GM20431 (cell line): ENCODE measurements around the gene CFAP20DC.
"Not testable (repeated sequence)": the region's sequence is repeated elsewhere in the genome, so short reads cannot be mapped to it uniquely, and the experiment has no call there.

ENCODE experiments used
- in situ Hi-C: fragments of 300-500 bp; cut with MseI, MboI; formaldehyde crosslinking; loops from one replicate; pipeline ENCODE4 v1.15.0; 2020; ENCODE audit warnings: low sequenced_read_pairs; ENCODE audit not compliant: unreplicated experiment

Gene CFAP20DC

GRCh38 chr3:58888087-58888486 lies 161.7 kb downstream of the CFAP20DC start:
- in situ Hi-C loops = no loop called here

DNA sequence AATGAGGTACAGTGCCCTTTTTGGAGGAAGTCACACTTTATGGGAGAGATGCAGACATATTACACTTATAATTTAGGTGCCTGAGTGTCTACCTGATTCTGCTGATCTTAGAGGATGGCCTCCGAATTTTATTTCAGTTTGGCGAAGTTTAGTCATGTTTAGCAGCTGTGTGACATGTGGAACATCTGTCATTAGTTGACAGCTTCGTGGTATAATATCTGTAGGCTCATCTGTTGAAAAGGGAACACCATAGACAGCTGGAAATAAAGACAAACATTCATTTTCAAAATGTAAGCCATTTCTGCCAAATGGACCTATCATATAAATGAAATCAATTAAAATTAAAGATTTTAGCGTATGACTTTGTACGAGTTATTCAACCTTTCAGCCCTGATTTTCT lies 165.4 kb downstream of the CFAP20DC start:
- in situ Hi-C loops = no loop called here

DNA sequence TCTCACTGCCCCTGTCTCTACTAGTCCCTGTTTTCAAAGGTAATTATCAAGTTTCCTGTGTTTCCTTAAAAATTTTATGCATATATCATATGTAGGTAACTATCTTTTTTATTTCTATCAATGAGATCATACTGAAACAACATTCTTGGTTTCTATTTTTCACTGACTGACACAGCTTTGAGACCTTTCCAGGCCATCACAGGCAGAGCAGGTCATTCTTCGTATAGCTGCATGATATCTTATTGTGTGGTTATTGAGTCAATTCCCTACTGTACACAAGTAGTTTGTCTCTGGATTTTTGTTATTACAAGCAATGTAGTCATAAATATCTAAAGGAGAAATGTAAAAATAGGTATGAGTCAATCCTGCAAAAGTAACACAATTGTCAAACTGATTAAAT lies 169.6 kb downstream of the CFAP20DC start:
- in situ Hi-C loops = no loop called here

- in situ Hi-C loops = no loop called here
These were observed 175.0 kb downstream of the CFAP20DC start for GRCh38 chr3:58874795-58875194.

- in situ Hi-C loops = no loop called here
These were observed 175.5 kb downstream of the CFAP20DC start for GRCh38 chr3:58874248-58874741.

GRCh38 chr3:58868097-58868779 lies 181.6 kb downstream of the CFAP20DC start:
- in situ Hi-C loops = no loop called here

DNA sequence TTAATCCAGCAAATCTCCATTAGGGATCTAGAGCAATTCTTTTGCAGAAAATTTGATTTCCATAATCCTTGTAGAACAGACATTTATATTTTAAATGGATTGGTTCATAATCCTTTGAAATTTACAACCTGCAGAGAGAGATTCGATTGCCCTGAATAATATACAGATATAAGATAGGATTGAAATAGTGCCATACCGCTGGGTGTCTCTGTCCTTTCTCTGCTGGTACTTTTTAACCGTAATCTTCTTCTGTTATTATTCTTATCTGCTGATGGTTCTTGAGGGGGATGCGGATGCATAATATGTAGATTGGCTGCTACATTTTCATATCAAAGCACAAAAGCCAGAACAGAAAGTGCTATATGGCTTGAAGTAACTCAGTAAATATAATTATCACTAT lies 182.2 kb downstream of the CFAP20DC start:
- in situ Hi-C loops = no loop called here

DNA sequence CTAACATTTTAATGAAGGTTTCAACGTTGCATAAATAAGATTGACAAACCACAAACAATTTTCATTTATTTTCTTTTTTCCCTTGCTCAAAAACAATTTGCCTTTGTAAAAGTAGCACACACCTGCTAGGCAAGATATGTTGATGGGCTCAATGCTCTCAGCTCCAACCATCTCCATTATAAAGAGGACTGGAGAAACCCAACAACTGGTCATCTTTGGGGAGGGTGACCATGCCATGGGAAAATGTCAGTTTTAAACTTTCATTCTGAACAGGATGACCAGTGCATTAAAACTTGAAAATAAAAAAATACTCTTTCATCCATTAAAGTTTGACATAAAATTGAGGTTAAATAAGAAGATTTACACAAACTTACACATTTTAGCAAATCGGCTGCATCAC lies 183.7 kb downstream of the CFAP20DC start:
- in situ Hi-C loops = no loop called here

DNA sequence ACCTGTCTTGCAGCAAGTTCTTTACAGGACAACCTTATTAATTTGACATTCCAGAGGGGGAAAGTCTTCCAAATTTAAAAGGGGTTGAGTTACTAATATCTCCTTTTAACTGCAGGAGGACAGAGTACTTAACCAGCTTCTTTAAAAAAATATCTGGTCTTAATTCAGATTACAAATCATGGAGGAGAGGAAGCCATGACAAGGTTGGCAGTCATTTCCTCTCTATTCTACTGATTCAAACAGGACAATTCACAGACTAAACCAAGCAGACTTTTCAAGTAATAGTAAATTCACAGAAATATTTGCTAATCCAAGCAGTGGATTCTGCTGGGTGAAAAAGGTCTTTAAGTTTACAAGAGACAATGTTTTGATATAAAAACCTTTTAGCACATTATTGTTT lies 185.3 kb downstream of the CFAP20DC start:
- in situ Hi-C loops = no loop called here

DNA sequence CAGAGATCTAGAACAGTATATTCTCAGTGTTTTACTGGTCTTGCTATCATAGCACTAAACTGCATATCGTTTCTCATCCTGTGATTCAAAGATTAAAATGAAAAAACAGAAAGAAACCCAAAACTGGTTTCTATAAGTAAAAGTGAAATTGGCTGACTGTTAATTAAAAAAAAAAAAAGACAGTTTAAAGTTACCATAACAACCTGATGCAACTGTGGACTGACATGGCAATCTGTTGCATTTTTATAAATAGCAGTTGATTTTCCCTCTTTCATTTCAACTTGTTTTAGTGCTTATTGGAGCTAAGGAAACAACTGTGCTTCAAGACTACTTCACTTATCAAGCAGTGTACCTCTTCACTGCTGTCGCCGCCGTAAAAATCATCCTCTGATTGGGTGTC lies 186.6 kb downstream of the CFAP20DC start:
- in situ Hi-C loops = no loop called here

GRCh38 chr3:58861551-58861950 lies 188.3 kb downstream of the CFAP20DC start:
- in situ Hi-C loops = no loop called here

DNA sequence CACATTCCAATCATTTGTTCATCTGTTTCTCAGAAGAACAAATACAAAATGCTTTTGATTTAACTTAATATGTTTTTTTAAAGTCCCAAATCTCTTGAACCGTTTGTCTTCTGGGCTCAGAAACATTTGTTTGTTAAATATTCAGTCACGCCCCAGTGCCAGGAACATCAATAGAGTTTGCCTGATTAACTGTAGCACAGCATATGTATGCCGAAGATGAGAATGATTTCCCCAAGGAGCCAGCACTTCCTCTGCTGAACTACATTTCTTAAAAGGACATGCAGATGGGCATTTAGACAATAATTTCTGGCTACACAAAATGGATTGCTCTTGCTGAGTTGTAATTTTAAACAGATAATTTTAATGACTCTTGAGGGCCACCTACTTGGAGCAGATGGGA lies 191.7 kb downstream of the CFAP20DC start:
- in situ Hi-C loops = no loop called here

DNA sequence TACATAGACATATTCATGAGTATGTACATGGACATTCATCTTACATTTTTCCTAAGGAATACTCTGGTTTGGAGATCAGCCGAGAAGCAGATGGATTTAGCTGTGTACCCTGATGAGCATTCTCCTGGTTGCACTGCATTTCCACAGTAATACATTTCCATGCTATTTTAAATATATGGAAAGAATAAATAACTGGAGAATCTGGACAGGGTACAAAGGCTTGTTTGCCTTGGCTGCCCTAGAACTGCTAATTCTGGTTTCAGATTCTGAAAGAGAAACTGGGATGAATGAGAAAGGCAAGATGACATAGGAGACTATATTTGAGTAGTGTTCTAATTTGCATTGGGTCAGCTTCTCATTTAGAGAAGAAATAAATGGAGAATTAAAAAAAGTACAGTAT lies 192.4 kb downstream of the CFAP20DC start:
- in situ Hi-C loops = no loop called here

GRCh38 chr3:58848826-58849225 lies 201.0 kb downstream of the CFAP20DC start:
- in situ Hi-C loops = no loop called here

DNA sequence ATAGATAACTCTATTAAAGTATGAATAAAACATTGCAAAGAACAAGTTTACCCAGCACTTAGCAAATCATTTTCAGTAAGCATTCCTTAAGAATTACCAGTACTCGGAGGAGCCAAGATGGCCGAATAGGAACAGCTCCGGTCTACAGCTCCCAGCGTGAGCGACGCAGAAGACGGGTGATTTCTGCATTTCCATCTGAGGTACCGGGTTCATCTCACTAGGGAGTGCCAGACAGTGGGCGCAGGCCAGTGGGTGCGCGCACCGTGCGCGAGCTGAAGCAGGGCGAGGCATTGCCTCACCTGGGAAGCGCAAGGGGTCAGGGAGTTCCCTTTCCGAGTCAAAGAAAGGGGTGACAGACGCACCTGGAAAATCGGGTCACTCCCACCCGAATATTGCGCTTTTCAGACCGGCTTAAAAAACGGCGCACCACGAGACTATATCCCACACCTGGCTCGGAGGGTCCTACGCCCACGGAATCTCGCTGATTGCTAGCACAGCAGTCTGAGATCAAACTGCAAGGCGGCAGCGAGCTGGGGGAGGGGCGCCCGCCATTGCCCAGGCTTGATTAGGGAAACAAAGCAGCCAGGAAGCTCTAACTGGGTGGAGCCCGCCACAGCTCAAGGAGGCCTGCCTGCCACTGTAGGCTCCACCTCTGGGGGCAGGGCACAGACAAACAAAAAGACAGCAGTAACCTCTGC lies 207.6 kb downstream of the CFAP20DC start:
- in situ Hi-C loops = not testable (repeated sequence)

DNA sequence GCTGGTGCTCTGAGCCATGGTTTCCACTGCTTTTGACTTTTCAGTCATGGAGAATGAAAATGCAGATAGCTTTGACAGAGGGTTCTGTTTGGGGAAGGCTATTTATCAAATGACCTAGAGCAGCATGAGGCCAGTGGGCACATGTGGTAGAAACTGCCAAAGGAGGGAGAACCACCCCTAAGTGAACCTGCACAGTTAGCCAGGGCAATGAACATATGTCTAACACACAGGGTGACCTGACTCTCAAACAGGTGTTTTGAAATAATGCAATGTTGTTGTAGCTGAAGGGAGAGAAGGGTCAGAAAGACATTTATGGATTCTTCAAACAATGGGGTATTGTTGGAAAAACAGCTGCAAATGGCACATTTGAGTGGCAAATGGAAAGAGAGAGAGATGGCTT lies 208.9 kb downstream of the CFAP20DC start:
- in situ Hi-C loops = no loop called here

GRCh38 chr3:58839964-58840363 lies 209.9 kb downstream of the CFAP20DC start:
- in situ Hi-C loops = no loop called here

DNA sequence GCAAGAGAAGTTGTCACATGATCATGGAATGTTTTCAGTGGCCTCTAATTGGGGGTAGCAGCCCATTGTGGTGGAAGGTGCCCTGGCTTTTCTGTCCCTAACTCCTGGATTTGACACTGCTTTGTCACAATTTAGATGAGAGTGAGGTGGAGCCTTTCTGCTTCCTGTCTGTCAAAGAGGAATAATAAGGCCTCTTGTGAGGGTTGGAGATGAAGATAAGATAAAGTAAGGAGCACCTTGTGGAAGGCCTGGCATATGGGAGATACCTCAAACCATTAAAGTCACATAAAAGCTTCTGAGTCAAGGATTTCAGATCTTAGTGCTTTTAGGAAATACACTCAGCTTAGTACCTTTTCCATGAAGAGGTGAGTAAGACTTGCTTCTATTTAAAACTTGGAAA lies 210.6 kb downstream of the CFAP20DC start:
- in situ Hi-C loops = no loop called here

- in situ Hi-C loops = no loop called here
These were observed 212.0 kb downstream of the CFAP20DC start for GRCh38 chr3:58837856-58838255.

DNA sequence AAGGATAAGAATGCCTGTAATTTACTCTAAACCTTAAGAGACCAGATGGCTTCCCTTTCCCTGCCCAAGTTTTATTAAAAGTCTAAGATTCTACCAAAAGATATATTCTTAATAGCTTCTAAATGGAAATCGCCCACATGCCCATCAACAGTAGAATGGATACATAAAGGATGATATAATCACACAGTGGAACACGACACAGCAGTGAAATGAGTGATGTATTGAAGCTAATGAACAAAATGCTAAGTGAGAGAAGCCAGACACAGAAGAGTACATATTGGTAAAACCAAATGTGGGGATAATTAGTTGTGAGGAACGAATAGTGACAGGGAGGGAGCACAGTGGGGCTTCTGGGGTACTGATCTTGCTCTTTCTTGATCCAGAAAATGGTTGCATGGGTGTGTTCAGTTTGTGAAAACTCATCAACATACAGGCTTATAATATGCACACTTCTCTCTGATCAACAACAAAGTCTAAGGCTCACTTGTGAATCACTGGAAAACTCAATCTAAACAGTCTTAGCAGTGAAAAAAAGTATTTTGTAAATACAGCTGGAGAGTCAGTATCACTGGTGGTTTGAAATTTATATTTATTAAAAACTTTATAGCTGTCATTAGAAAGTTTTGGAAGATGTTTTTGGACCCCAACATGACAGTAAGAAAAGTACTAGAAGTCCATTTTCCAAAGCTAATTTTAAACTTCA lies 212.5 kb downstream of the CFAP20DC start:
- in situ Hi-C loops = no loop called here

GRCh38 chr3:58835086-58835485 lies 214.7 kb downstream of the CFAP20DC start:
- in situ Hi-C loops = no loop called here
